IMR-90 (cell line): ENCODE measurements around the gene SHISA6. TPM values are rescaled to one million over a fixed set of nuclear protein-coding genes. Genes with fewer than 3 reads are reported as not detected.

Source experiments
- ATAC-seq: fragments of 200-7000 bp; cut with Tn5 transposase; 2 replicates; pipeline ENCODE4 v1.9.1; 2020; ENCODE audit warnings: low read depth, mild to moderate bottlenecking, moderate library complexity
- BruUV-seq: library from RNA; stranded (reverse); fragments of 400-500 nt; replicated peaks from 2 replicates; lab custom pipeline; 2021; lab: Mats Ljungman, UMichigan
- CTCF ChIA-PET: fragments of 300-600 bp; formaldehyde crosslinking; extraction: SDS; loops from one replicate; lab custom pipeline; 2021; ENCODE audit warnings: antibody characterized with exemption; lab: Yijun Ruan, JAX
- POLR2A ChIA-PET: fragments of 300-600 bp; sonication (Branson Sonifier 250); formaldehyde crosslinking; loops from one replicate; lab custom pipeline; 2022; ENCODE audit warnings: antibody characterized with exemption; ENCODE audit not compliant: unreplicated experiment; lab: Charles Lee
- DNase-seq: peaks from one replicate; pipeline ENCODE4 v3.0.0; 2013
- H2AFZ ChIP-seq: replicated peaks from 2 replicates; pipeline ENCODE3; 2013; ENCODE audit warnings: low read length, mild to moderate bottlenecking; ENCODE audit not compliant: poor library complexity
- H2AK5ac ChIP-seq: 2 replicates; pipeline ENCODE4 v1.6.1; 2013; ENCODE audit warnings: low read depth, low read length, inconsistent platforms
- H2AK9ac ChIP-seq: replicated peaks from 2 replicates; pipeline ENCODE3; 2013; ENCODE audit warnings: mild to moderate bottlenecking, low read depth, low read length, moderate library complexity; ENCODE audit not compliant: poor library complexity
- H2BK120ac ChIP-seq: 2 replicates; pipeline ENCODE4 v1.6.1; 2013; ENCODE audit warnings: low read depth, low read length, inconsistent platforms
- H2BK15ac ChIP-seq: 3 replicates; pipeline ENCODE4 v1.6.1; 2013; ENCODE audit warnings: low read depth, low read length, inconsistent platforms
- H2BK20ac ChIP-seq: 2 replicates; pipeline ENCODE4 v1.6.1; 2013; ENCODE audit warnings: low read depth, mild to moderate bottlenecking, inconsistent platforms, low read length, moderate library complexity
- H2BK5ac ChIP-seq: 2 replicates; pipeline ENCODE4 v1.6.1; 2013; ENCODE audit warnings: mild to moderate bottlenecking, low read depth, low read length, inconsistent platforms; ENCODE audit not compliant: poor library complexity, severe bottlenecking
- H3K14ac ChIP-seq: replicated peaks from 2 replicates; pipeline ENCODE4 v1.6.1; 2013; ENCODE audit warnings: low read depth, low read length, inconsistent platforms
- H3K18ac ChIP-seq: 2 replicates; pipeline ENCODE4 v1.6.1; 2013; ENCODE audit warnings: low read depth, low read length, control low read depth
- H3K23ac ChIP-seq: 2 replicates; pipeline ENCODE4 v1.6.1; 2013; ENCODE audit warnings: low read depth, low read length, inconsistent platforms
- H3K27ac ChIP-seq: 2 replicates; pipeline ENCODE4 v1.5.1; 2013; ENCODE audit warnings: mild to moderate bottlenecking, control low read depth, low read length; ENCODE audit not compliant: insufficient read depth
- H3K27me3 ChIP-seq: 2 replicates; pipeline ENCODE4 v1.6.1; 2013; ENCODE audit warnings: low read length; ENCODE audit not compliant: control insufficient read depth, insufficient read depth
- H3K36me3 ChIP-seq: 2 replicates; pipeline ENCODE4 v1.6.1; 2013; ENCODE audit warnings: low read length, mixed read lengths; ENCODE audit not compliant: control insufficient read depth, insufficient read depth
- H3K4ac ChIP-seq: 2 replicates; pipeline ENCODE4 v1.6.1; 2013; ENCODE audit warnings: low read depth, low read length, inconsistent platforms
- H3K4me1 ChIP-seq: 2 replicates; pipeline ENCODE4 v1.6.1; 2013; ENCODE audit warnings: low read length, mixed read lengths; ENCODE audit not compliant: control insufficient read depth, insufficient read depth
- H3K4me2 ChIP-seq: 2 replicates; pipeline ENCODE4 v1.6.1; 2013; ENCODE audit warnings: low read depth, mild to moderate bottlenecking, control low read depth, low read length, moderate library complexity
- H3K4me3 ChIP-seq: 2 replicates; pipeline ENCODE4 v1.5.1; 2013; ENCODE audit warnings: low read depth, mild to moderate bottlenecking, control low read depth, low read length, moderate library complexity; ENCODE audit not compliant: insufficient read depth
- H3K56ac ChIP-seq: 2 replicates; pipeline ENCODE4 v1.6.1; 2013; ENCODE audit warnings: low read length, inconsistent platforms; ENCODE audit not compliant: insufficient read depth; ENCODE audit errors: extremely low read depth
- H3K79me1 ChIP-seq, 2 experiments: 2 replicates each; pipeline ENCODE4 v1.6.1; 2013; ENCODE audit warnings: low read length in 2 of 2, inconsistent platforms in 1 of 2, low read depth in 1 of 2
- H3K9ac ChIP-seq: 2 replicates; pipeline ENCODE4 v1.6.1; 2013; ENCODE audit warnings: low read depth, low read length, control low read depth
- H3K9me1 ChIP-seq: 2 replicates; pipeline ENCODE4 v1.6.1; 2013; ENCODE audit warnings: low read length, inconsistent platforms; ENCODE audit not compliant: insufficient read depth
- H3K9me3 ChIP-seq: 2 replicates; pipeline ENCODE4 v1.6.1; 2013; ENCODE audit warnings: low read length; ENCODE audit not compliant: control insufficient read depth, insufficient read depth
- H4K20me1 ChIP-seq: 2 replicates; pipeline ENCODE4 v1.6.1; 2013; ENCODE audit warnings: low read length, inconsistent platforms; ENCODE audit not compliant: insufficient read depth
- H4K5ac ChIP-seq: 2 replicates; pipeline ENCODE4 v1.6.1; 2013; ENCODE audit warnings: mild to moderate bottlenecking, low read depth, low read length, control low read depth
- H4K8ac ChIP-seq, 2 experiments: 2 replicates each; pipeline ENCODE4 v1.6.1; 2013; ENCODE audit warnings: low read depth in 2 of 2, low read length in 2 of 2, control low read depth in 1 of 2, inconsistent platforms in 1 of 2
- H4K91ac ChIP-seq: 2 replicates; pipeline ENCODE4 v1.6.1; 2013; ENCODE audit warnings: low read depth, low read length, inconsistent platforms; ENCODE audit not compliant: insufficient read depth
- POLR2A ChIP-seq: IDR thresholded peaks from 2 replicates; pipeline ENCODE4 v1.6.1; 2012; ENCODE audit warnings: mild to moderate bottlenecking, low read depth, low read length
- WGBS, 2 experiments: methylation state at CpG; one replicate each; pipeline versions ENCODE4 v1.1.5 to v1.1.7; 2013; ENCODE audit warnings: missing lambda C conversion rate in 2 of 2; ENCODE audit not compliant: insufficient read length in 1 of 2; ENCODE audit errors: extremely low coverage in 2 of 2; 5-methylcytosine and 5-hydroxymethylcytosine counted together
- dilution Hi-C: fragments of 300-500 bp; cut with HindIII; formaldehyde crosslinking; loops from one replicate; pipeline ENCODE4 v1.14.3; 2018; ENCODE audit warnings: low sequenced_read_pairs; ENCODE audit not compliant: unreplicated experiment
- in situ Hi-C: fragments of 300-500 bp; cut with MboI; formaldehyde crosslinking; loops from 3 replicates; pipeline ENCODE4 v1.14.3; 2019; ENCODE audit warnings: low sequenced_read_pairs, inconsistent platforms, mixed read lengths
- intact Hi-C: fragments of 100-400 bp; cut with micrococcal nuclease; formaldehyde crosslinking; loops from 2 replicates; pipeline ENCODE4 v1.10.0; 2022
- polyA plus RNA-seq, 3 experiments: library from polyadenylated mRNA; depleted of rRNA; stranded (reverse); fragments of >200 nt; gene quantifications; 2 replicates each; pipeline ENCODE4 v1.2.3, GENCODE V29; 2012; ENCODE audit warnings: low replicate concordance in 1 of 3
- total RNA-seq: library from RNA; depleted of rRNA; stranded (reverse); fragments of >200 nt; gene quantifications from 2 replicates; pipeline ENCODE4 v1.2.3, GENCODE V29; 2012

The SHISA6 gene
- total and polyA plus RNA-seq, 2 of the 4 experiments (the other 2 are of a cell fraction): not detected

GRCh38 chr17:11242411-11242810, 1.4 kb downstream of the SHISA6 start:
- TF ChIP-seq POLR2A: no peak
- no peaks in the 10 kb centered on the region for H3K79me1 ChIP-seq
- no peak overlapping the region for H3K23ac ChIP-seq
- no TSS peak for BruUV-seq
- H3K9me1 ChIP-seq: no peaks in the 10 kb centered on the region
- H3K4me2 ChIP-seq: no peak overlapping the region
- no peaks in the 10 kb centered on the region for H3K4me1 ChIP-seq
- WGBS, 2 experiments: 15% methylated on average over 3 of the region's 9 CpGs; no CpG with 5 or more reads in 1 of the 2 experiments
- dilution Hi-C loops: no loop called here
- in situ Hi-C loops: no loop called here
- H3K36me3 ChIP-seq: no peaks in the 10 kb centered on the region
- no peak overlapping the region for H3K4me3 ChIP-seq
- DNase-seq (no peak), ATAC-seq (no peak)
- no peak overlapping the region for H3K18ac ChIP-seq
- H2BK15ac ChIP-seq: no peak overlapping the region
- H3K27me3 ChIP-seq: no peaks in the 10 kb centered on the region; the same call in 1 of the 2 replicates
- H2AK5ac ChIP-seq: no peak overlapping the region
- H3K9ac ChIP-seq: no peak overlapping the region
- intact Hi-C loops: no loop called here
- no peak overlapping the region for H2BK5ac ChIP-seq
- H4K91ac ChIP-seq: no peak overlapping the region
- CTCF ChIA-PET: no interaction called here
- POLR2A ChIA-PET: no interaction called here
- no peak overlapping the region for H3K27ac ChIP-seq
- peaks cover 16% of the 10 kb centered on the region for H3K9me3 ChIP-seq
- no peak overlapping the region for H2BK20ac ChIP-seq
- no peak overlapping the region for H3K4ac ChIP-seq
- no peaks in the 10 kb centered on the region for H4K20me1 ChIP-seq
- H3K14ac ChIP-seq: no peak overlapping the region
- no peak overlapping the region for H3K56ac ChIP-seq
- no peak overlapping the region for H4K8ac ChIP-seq
- no peak overlapping the region for H2BK120ac ChIP-seq
- H4K5ac ChIP-seq: no peak overlapping the region
- H2AK9ac ChIP-seq: no peak overlapping the region
- no peak overlapping the region for H2AFZ ChIP-seq
